Trophoblast cell (in vitro differentiated cells and primary cell): ENCODE measurements around the gene MEX3D.

Source experiments
- DNase-seq, 2 donors: peaks; one replicate each; pipeline ENCODE4 v3.0.0-alpha.2; 2016
- H2AFZ ChIP-seq: 2 replicates; pipeline ENCODE4 v1.6.1; 2013; ENCODE audit warnings: low read length, moderate library complexity, mild to moderate bottlenecking; ENCODE audit not compliant: insufficient read depth, poor library complexity
- H2AK5ac ChIP-seq: 2 replicates; pipeline ENCODE4 v1.6.1; 2013; ENCODE audit warnings: mild to moderate bottlenecking, low read length
- H2BK120ac ChIP-seq: 2 replicates; pipeline ENCODE4 v1.6.1; 2013; ENCODE audit warnings: low read length, mild to moderate bottlenecking, moderate library complexity; ENCODE audit not compliant: insufficient read depth, poor library complexity
- H2BK12ac ChIP-seq: 2 replicates; pipeline ENCODE4 v1.6.1; 2013; ENCODE audit warnings: mild to moderate bottlenecking, low read length, moderate library complexity
- H2BK5ac ChIP-seq: 2 replicates; pipeline ENCODE4 v1.6.1; 2013; ENCODE audit warnings: low read length, low read depth, moderate library complexity, mild to moderate bottlenecking; ENCODE audit not compliant: poor library complexity
- H3K14ac ChIP-seq: 2 replicates; pipeline ENCODE4 v1.6.1; 2013; ENCODE audit warnings: mild to moderate bottlenecking, low read length
- H3K18ac ChIP-seq: 2 replicates; pipeline ENCODE4 v1.6.1; 2013; ENCODE audit warnings: mild to moderate bottlenecking, low read length
- H3K23ac ChIP-seq: 2 replicates; pipeline ENCODE4 v1.6.1; 2013; ENCODE audit warnings: low read length
- H3K27ac ChIP-seq: 2 replicates; pipeline ENCODE4 v1.5.1; 2013; ENCODE audit warnings: low read depth, mild to moderate bottlenecking, inconsistent platforms, low read length, moderate library complexity
- H3K27me3 ChIP-seq: 2 replicates; pipeline ENCODE4 v1.6.1; 2013; ENCODE audit warnings: inconsistent platforms, mild to moderate bottlenecking, low read length, moderate library complexity; ENCODE audit not compliant: insufficient read depth
- H3K36me3 ChIP-seq, 2 experiments: 1 replicate in 1 of 2; 2 replicates in 1 of 2; pipeline ENCODE4 v1.6.1; 2013; ENCODE audit warnings: low read length in 2 of 2, mild to moderate bottlenecking in 2 of 2, moderate library complexity in 1 of 2; ENCODE audit not compliant: insufficient read depth in 2 of 2, control insufficient read depth in 1 of 2
- H3K4ac ChIP-seq: 2 replicates; pipeline ENCODE4 v1.6.1; 2013; ENCODE audit warnings: low read depth, mild to moderate bottlenecking, low read length, moderate library complexity
- H3K4me1 ChIP-seq, 2 experiments: 1 replicate in 1 of 2; 2 replicates in 1 of 2; pipeline ENCODE4 v1.6.1; 2013; ENCODE audit warnings: low read length in 2 of 2, mild to moderate bottlenecking in 2 of 2, moderate library complexity in 1 of 2; ENCODE audit not compliant: insufficient read depth in 2 of 2, control insufficient read depth in 1 of 2
- H3K4me2 ChIP-seq: 2 replicates; pipeline ENCODE4 v1.6.1; 2013; ENCODE audit warnings: inconsistent platforms, mild to moderate bottlenecking, low read length, moderate library complexity
- H3K4me3 ChIP-seq: 2 replicates; pipeline ENCODE4 v1.5.1; 2013; ENCODE audit warnings: mild to moderate bottlenecking, low read depth, low read length, inconsistent platforms
- H3K79me1 ChIP-seq: one replicate; pipeline ENCODE4 v1.6.1; 2013; ENCODE audit warnings: low read length
- H3K79me2 ChIP-seq: 2 replicates; pipeline ENCODE4 v1.6.1; 2013; ENCODE audit warnings: low read length, mild to moderate bottlenecking; ENCODE audit not compliant: control insufficient read depth, insufficient read depth, poor library complexity
- H3K9ac ChIP-seq: 2 replicates; pipeline ENCODE4 v1.6.1; 2013; ENCODE audit warnings: mild to moderate bottlenecking, low read length
- H3K9me3 ChIP-seq: 2 replicates; pipeline ENCODE4 v1.6.1; 2013; ENCODE audit warnings: low read depth, mild to moderate bottlenecking, control low read depth, inconsistent platforms, low read length; ENCODE audit not compliant: insufficient read depth
- H4K12ac ChIP-seq: 2 replicates; pipeline ENCODE4 v1.6.1; 2013; ENCODE audit warnings: low read depth, mild to moderate bottlenecking, low read length, moderate library complexity
- H4K8ac ChIP-seq: 2 replicates; pipeline ENCODE4 v1.6.1; 2013; ENCODE audit warnings: low read depth, mild to moderate bottlenecking, low read length, moderate library complexity
- H4K91ac ChIP-seq: one replicate; pipeline ENCODE4 v1.6.1; 2013; ENCODE audit warnings: low read depth, mild to moderate bottlenecking, low read length, moderate library complexity
- WGBS: extraction: QIAGEN DNeasy Blood & Tissue Kit; methylation state at CpG from one replicate; pipeline ENCODE4 v1.1.7; 2013; ENCODE audit warnings: missing lambda C conversion rate; ENCODE audit not compliant: insufficient read length, insufficient coverage; ENCODE audit errors: extremely low coverage; 5-methylcytosine and 5-hydroxymethylcytosine counted together

The MEX3D gene

DNA sequence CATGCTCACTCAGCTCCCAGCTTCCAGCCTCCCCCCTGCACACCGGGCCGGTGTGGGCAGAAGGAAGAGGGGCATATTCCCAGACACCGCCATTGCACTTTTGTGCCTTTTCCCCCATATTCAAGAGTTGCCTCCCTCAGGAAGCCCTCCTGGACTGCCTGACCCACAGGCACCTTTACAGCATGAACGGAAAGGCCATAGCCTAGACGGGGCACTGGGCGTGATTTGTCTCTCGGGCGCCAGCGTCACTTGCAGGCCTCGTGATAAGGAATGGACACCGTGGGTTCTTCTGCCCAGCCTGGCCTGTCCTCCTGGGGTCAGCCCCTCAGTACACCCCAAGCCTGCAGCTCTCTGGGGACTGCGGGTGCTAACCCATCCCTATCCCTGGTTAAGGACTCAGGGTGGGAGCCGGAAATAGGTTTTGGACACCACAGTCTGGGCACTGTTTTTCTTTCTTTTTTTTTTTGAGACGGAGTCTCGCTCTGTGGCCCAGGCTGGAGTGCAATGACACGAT is 38.1 kb upstream of the MEX3D start:
- Histone ChIP-seq H3K18ac (no peak overlapping the region), H4K91ac (peak overlapping the region; percentile 16), H3K36me3 (peaks cover 21 to 23% of the 10 kb centered on the region in 2 experiments), H2BK5ac (peak overlapping the region; percentile 29), H2AFZ (peak overlapping the region; percentile 41), H2BK120ac (no peak overlapping the region), H4K12ac (peak overlapping the region; percentile 2), H3K27me3 (no peaks in the 10 kb centered on the region), H4K8ac (peak overlapping the region; percentile 74), H3K14ac (peak overlapping the region; percentile 61), H2BK12ac (no peak overlapping the region), H3K9me3 (no peaks in the 10 kb centered on the region), H3K4me2 (peak overlapping the region; percentile 75), H3K79me1 (peaks cover 13% of the 10 kb centered on the region), H3K9ac (no peak overlapping the region), H3K27ac (peak overlapping the region; percentile 72), H3K23ac (no peak overlapping the region), H2AK5ac (peak overlapping the region; percentile 85), H3K4me1 (peaks cover 11 to 12% of the 10 kb centered on the region in 2 experiments), H3K79me2 (peaks cover 11% of the 10 kb centered on the region), H3K4me3 (no peak overlapping the region), H3K4ac (peak overlapping the region; percentile 28)
- WGBS, result no CpG with 5 or more reads among the region's 16 CpGs
- DNase-seq, result no peak

DNA sequence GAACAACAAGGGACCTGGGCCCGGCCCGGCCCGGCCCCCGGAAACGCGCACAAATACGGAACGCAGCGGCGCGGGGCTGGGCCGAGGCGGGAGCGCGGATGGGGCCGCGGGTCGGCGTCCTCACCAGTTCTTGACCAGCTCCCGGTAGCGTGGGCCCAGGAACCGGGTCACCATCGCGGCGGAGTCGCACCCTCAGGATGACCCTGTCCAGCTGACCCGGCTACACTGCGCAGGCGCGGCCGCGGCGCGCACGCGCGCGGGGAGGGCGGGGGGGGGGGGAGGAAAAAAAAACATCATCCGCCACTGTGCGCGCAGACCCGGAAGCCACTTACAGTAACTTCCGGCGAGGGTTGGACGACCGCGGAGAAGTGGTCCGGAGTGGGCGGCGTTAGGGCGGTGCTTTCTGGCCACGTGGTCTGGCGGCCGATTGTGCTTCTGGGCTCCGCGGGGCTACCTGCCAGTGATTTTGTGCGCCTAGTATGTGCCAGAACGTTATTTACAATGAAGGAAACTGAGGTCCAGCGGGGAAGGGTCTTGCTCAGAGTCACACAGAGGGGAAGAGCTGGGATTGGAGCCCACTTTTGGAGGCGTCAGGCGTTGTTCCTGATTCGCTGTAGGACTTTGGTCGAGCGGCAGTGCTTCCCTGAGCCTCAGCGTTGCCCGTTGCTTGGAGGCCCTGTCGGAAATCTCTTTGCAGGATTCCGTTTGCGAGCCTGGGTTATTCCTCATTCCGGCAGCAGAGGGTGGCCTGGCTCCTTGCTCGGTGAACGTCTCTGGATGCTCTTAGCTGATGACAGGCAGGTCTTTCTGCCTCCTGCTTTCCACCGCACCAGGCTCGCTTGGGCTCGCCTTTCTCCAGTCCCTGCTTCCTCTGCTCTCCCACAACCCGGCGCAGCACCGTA is 37.4 kb upstream of the MEX3D start, which contains the start of gene UQCR11:
TSS of gene UQCR11 (minus strand) at position 227 of the 902 bp plus-strand sequence. CDS start at position 174, 53 bp downstream.
- H3K79me2 ChIP-seq, result peaks cover 13% of the 10 kb centered on the region
- peaks cover 11 to 12% of the 10 kb centered on the region in 2 experiments for H3K4me1 ChIP-seq
- peak within 1 kb of the TSS; percentile 87 for H2AK5ac ChIP-seq
- peak within 1 kb of the TSS; percentile 74 for H2BK120ac ChIP-seq
- H4K12ac ChIP-seq, result peak within 1 kb of the TSS; percentile 82
- H2BK5ac ChIP-seq, result peak within 1 kb of the TSS; percentile 63
- peak within 1 kb of the TSS; percentile 87 for H3K14ac ChIP-seq
- peak; percentile 96 to 97 for DNase-seq
- no peak within 1 kb of the TSS for H3K23ac ChIP-seq
- H3K27ac ChIP-seq, result peak within 1 kb of the TSS; percentile 72
- H3K36me3 ChIP-seq, result peaks cover 18 to 22% of the 10 kb centered on the region in 2 experiments
- peak within 1 kb of the TSS; percentile 85 for H3K4me2 ChIP-seq
- no peaks in the 10 kb centered on the region for H3K27me3 ChIP-seq
- H3K79me1 ChIP-seq, result peaks cover 13% of the 10 kb centered on the region
- peak within 1 kb of the TSS; percentile 90 for H3K9ac ChIP-seq
- peak within 1 kb of the TSS; percentile 88 for H4K91ac ChIP-seq
- H2AFZ ChIP-seq, result peak within 1 kb of the TSS; percentile 64
- H3K4ac ChIP-seq, result peak within 1 kb of the TSS; percentile 82
- H3K4me3 ChIP-seq, result peak within 1 kb of the TSS; percentile 91
- no peak within 1 kb of the TSS for H2BK12ac ChIP-seq
- no CpG with 5 or more reads among the region's 79 CpGs for WGBS
- peak within 1 kb of the TSS; percentile 74 for H4K8ac ChIP-seq
- peak within 1 kb of the TSS; percentile 90 for H3K18ac ChIP-seq
- H3K9me3 ChIP-seq, result no peaks in the 10 kb centered on the region

DNA sequence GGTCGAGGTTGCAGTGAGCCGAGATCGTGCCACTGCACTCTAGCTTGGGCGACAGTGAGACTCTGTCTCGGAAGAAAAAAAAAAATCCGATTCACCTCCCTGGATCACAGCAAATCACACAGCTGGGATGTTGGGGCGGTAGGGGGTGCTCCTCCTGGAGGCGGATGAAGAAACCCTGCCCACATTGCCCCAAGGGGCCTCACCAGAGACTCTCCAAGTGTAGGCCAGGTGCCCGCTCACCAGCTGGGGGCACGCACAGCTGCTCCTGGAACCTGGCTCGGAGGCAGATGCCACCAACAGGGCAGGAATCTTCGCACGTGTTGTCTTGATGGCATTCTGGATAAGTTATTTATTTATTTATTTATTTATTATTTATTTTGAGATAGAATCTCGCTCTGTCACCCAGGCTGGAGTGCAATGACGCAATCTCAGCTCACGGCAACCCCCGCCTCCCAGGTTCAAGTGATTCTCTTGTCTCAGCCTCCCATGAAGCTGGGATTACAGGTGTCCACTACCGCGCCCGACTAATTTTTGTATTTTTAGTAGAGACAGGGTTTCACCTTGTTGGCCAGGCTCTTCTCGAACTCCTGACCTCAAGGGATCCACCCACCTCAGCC is 34.1 kb upstream of the MEX3D start:
- DNase-seq, result no peak
- Histone ChIP-seq H3K9ac (no peak overlapping the region), H3K79me1 (peaks cover 13% of the 10 kb centered on the region), H2BK120ac (no peak overlapping the region), H2AFZ (no peak overlapping the region), H3K27me3 (no peaks in the 10 kb centered on the region), H3K4ac (no peak overlapping the region), H3K4me3 (no peak overlapping the region), H2BK5ac (no peak overlapping the region), H3K18ac (no peak overlapping the region), H4K12ac (no peak overlapping the region), H3K36me3 (peaks cover 29 to 34% of the 10 kb centered on the region in 2 experiments), H4K91ac (no peak overlapping the region), H3K4me2 (no peak overlapping the region), H3K79me2 (peaks cover 13% of the 10 kb centered on the region), H2BK12ac (no peak overlapping the region), H4K8ac (no peak overlapping the region), H3K9me3 (no peaks in the 10 kb centered on the region), H3K4me1 (peaks cover 8 to 9% of the 10 kb centered on the region in 2 experiments), H3K23ac (no peak overlapping the region), H3K27ac (no peak overlapping the region), H2AK5ac (no peak overlapping the region), H3K14ac (no peak overlapping the region)
- WGBS, result no CpG with 5 or more reads among the region's 21 CpGs

DNA sequence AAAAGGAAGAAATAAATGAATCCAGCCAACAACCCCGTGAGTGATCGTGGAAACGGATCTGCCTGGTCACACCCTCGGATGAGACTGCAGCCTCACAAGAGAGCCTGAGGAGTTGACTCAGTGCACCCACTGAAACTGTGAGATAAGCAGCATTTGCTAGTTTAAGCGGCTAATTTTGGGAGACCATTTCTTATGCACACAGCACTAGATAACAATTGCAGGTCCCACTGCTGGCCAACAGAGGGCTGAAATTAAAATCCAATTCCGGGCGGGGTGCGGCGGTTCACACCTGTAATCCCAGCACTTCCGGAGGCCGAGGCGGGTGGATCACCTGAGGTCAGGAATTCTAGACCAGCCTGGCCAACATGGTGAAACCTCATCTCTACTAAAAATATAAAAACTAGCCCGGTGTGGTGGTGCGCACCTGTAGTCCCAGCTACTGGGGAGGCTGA is 33.5 kb upstream of the MEX3D start:
- Histone ChIP-seq H4K8ac (no peak overlapping the region), H3K9ac (no peak overlapping the region), H3K9me3 (no peaks in the 10 kb centered on the region), H3K27me3 (no peaks in the 10 kb centered on the region), H2AK5ac (no peak overlapping the region), H4K91ac (no peak overlapping the region), H3K27ac (no peak overlapping the region), H2AFZ (no peak overlapping the region), H3K4ac (no peak overlapping the region), H2BK120ac (no peak overlapping the region), H2BK5ac (no peak overlapping the region), H3K79me2 (peaks cover 13% of the 10 kb centered on the region), H4K12ac (no peak overlapping the region), H3K14ac (no peak overlapping the region), H3K4me2 (no peak overlapping the region), H3K23ac (no peak overlapping the region), H3K4me1 (peaks cover 8 to 9% of the 10 kb centered on the region in 2 experiments), H3K79me1 (peaks cover 13% of the 10 kb centered on the region), H3K18ac (no peak overlapping the region), H3K36me3 (peaks cover 34 to 36% of the 10 kb centered on the region in 2 experiments), H3K4me3 (no peak overlapping the region), H2BK12ac (no peak overlapping the region)
- no CpG with 5 or more reads among the region's 14 CpGs for WGBS
- peak in 1 of 2 donors; percentile 65 for DNase-seq
